ENCODE results near the gene EIF3A. TPM values are rescaled to one million over a fixed set of nuclear protein-coding genes. Genes with fewer than 3 reads are reported as not detected.

The EIF3A gene
- total and polyA plus RNA-seq, 4 donors, result 27.5 to 88.9 (median 47.6) TPM

- TF ChIP-seq CTCF (IDR thresholded peaks at IDR 0.05; ENCODE audit: low read depth, low read length, missing input control), result no peak
- TF ChIP-seq ATF3 (IDR thresholded peaks at IDR 0.05), result peak; percentile 48
- peak; percentile 52 for TF ChIP-seq ZBTB33 (IDR thresholded peaks at IDR 0.05)
- TF ChIP-seq GABPA (IDR thresholded peaks at IDR 0.05 in 1 of 2, conservative IDR thresholded peaks at IDR 0.05 in 1 of 2), result peak in 1 of 2 donors; percentile 64
- peak; percentile 33 to 44 for TF ChIP-seq RAD21 (IDR thresholded peaks at IDR 0.05)
Measured at GRCh38 chr10:119113751-119114732, 33.4 kb upstream of the EIF3A start (continued).

GRCh38 chr10:119112056-119112455 is 31.4 kb upstream of the EIF3A start:
- no peak for DNase-seq (ENCODE audit: low spot score)
- H3K36me3 ChIP-seq (ENCODE audit: control insufficient read depth in 4 of 4, insufficient read depth in 3 of 4, low read depth in 1 of 4, low read length in 3 of 4), result peaks cover 3 to 19% (median 10%) of the 10 kb centered on the region in 4 donors
- H3K9me3 ChIP-seq (ENCODE audit: control insufficient read depth in 4 of 4, low read length in 3 of 4), result no peaks in the 10 kb centered on the region
- H3K9ac ChIP-seq (ENCODE audit: low read depth in 1 of 2, low read length in 2 of 2), result no peak overlapping the region
- 91% methylated on average over 4 of the region's 4 CpGs for WGBS
- peak overlapping the region; percentile 4 to 54 for H3K27ac ChIP-seq (ENCODE audit: low read depth in 1 of 2, low read length in 2 of 2)
- H3K4me3 ChIP-seq (ENCODE audit: low read depth in 1 of 3, low read length in 3 of 3), result no peak overlapping the region
- H3K4me1 ChIP-seq (ENCODE audit: control insufficient read depth in 4 of 4, insufficient read depth in 4 of 4, low read length in 3 of 4), result peaks cover 6 to 19% (median 7%) of the 10 kb centered on the region in 4 donors
- no peaks in the 10 kb centered on the region for H3K27me3 ChIP-seq (ENCODE audit: control insufficient read depth in 4 of 4, insufficient read depth in 4 of 4, low read length in 3 of 4)
- no peak for TF ChIP-seq FOXA1 (IDR thresholded peaks at IDR 0.05)
- TF ChIP-seq SP1 (IDR thresholded peaks at IDR 0.05), result no peak
- no peak for TF ChIP-seq EGR1 (IDR thresholded peaks at IDR 0.05; ENCODE audit: low read depth in 2 of 2)
- TF ChIP-seq MAX (IDR thresholded peaks at IDR 0.05), result no peak
- no peak for TF ChIP-seq NR2F2 (IDR thresholded peaks at IDR 0.05)
- TF ChIP-seq YY1 (IDR thresholded peaks at IDR 0.05), result no peak
- no peak for TF ChIP-seq GABPA (IDR thresholded peaks at IDR 0.05 in 1 of 2, conservative IDR thresholded peaks at IDR 0.05 in 1 of 2)
- TF ChIP-seq REST (IDR thresholded peaks at IDR 0.05), result no peak
- TF ChIP-seq RXRA (IDR thresholded peaks at IDR 0.05), result no peak
- TF ChIP-seq RAD21 (IDR thresholded peaks at IDR 0.05), result no peak
- no peak for TF ChIP-seq JUND (IDR thresholded peaks at IDR 0.05)
- no peak for TF ChIP-seq CTCF (IDR thresholded peaks at IDR 0.05; ENCODE audit: low read depth, low read length, missing input control)
- TF ChIP-seq HNF4G (IDR thresholded peaks at IDR 0.05), result no peak
- no peak for TF ChIP-seq TAF1 (conservative IDR thresholded peaks at IDR 0.05)
- TF ChIP-seq ATF3 (IDR thresholded peaks at IDR 0.05), result no peak
- TF ChIP-seq HNF4A (conservative IDR thresholded peaks at IDR 0.05), result no peak
- no peak for TF ChIP-seq ZBTB33 (IDR thresholded peaks at IDR 0.05)
- TF ChIP-seq FOXA2 (IDR thresholded peaks at IDR 0.05), result no peak

Data from liver (tissue), 9 donors.